DOHH2 (cell line): ENCODE measurements around the gene DSC3.
"Not testable (repeated sequence)": the region's sequence is repeated elsewhere in the genome, so short reads cannot be mapped to it uniquely, and the experiment has no call there.

Source experiments
- H3F3A ChIP-seq: fragments of 200-600 bp; sonication (generic), shearing (Covaris generic); 2 replicates; pipeline ENCODE4 v1.6.0; 2016; ENCODE audit warnings: antibody characterized with exemption, mild to moderate bottlenecking; ENCODE audit not compliant: control insufficient read depth, insufficient read depth
- H3K27ac ChIP-seq: fragments of 200-600 bp; sonication (generic); 2 replicates; pipeline ENCODE4 v1.5.1; 2014; ENCODE audit warnings: low read depth, mild to moderate bottlenecking, low read length, moderate library complexity
- H3K27me3 ChIP-seq: fragments of 200-600 bp; sonication (generic); 2 replicates; pipeline ENCODE4 v1.6.1; 2014; ENCODE audit warnings: mild to moderate bottlenecking, low read length, mixed read lengths; ENCODE audit not compliant: control insufficient read depth
- H3K36me3 ChIP-seq: fragments of 200-600 bp; sonication (generic); 2 replicates; pipeline ENCODE4 v1.6.1; 2014; ENCODE audit warnings: mild to moderate bottlenecking, low read length, moderate library complexity, mixed read lengths; ENCODE audit not compliant: control insufficient read depth
- H3K4me1 ChIP-seq: fragments of 200-600 bp; sonication (generic); 2 replicates; pipeline ENCODE4 v1.6.1; 2014; ENCODE audit warnings: mild to moderate bottlenecking, low read length, mixed read lengths; ENCODE audit not compliant: control insufficient read depth
- H3K4me2 ChIP-seq: fragments of 200-600 bp; sonication (generic); 2 replicates; pipeline ENCODE4 v1.6.0; 2014; ENCODE audit warnings: mild to moderate bottlenecking, low read length, moderate library complexity
- H3K4me3 ChIP-seq: fragments of 200-600 bp; sonication (generic); 2 replicates; pipeline ENCODE4 v1.5.1; 2014; ENCODE audit warnings: mild to moderate bottlenecking, low read length, mixed read lengths
- H3K79me2 ChIP-seq: fragments of 200-600 bp; sonication (generic); 2 replicates; pipeline ENCODE4 v1.6.1; 2014; ENCODE audit warnings: mild to moderate bottlenecking, low read length, mixed read lengths; ENCODE audit not compliant: control insufficient read depth
- H3K9me2 ChIP-seq: fragments of 200-600 bp; sonication (generic); replicated peaks from 2 replicates; pipeline ENCODE4 v1.6.1; 2014; ENCODE audit warnings: mild to moderate bottlenecking, low read length, mixed read lengths; ENCODE audit not compliant: control insufficient read depth
- H3K9me3 ChIP-seq: fragments of 200-600 bp; sonication (generic); 2 replicates; pipeline ENCODE4 v1.6.1; 2014; ENCODE audit warnings: antibody characterized with exemption, low read length, mixed read lengths; ENCODE audit not compliant: control insufficient read depth, insufficient read depth
- H4K20me1 ChIP-seq: fragments of 200-600 bp; sonication (generic); 2 replicates; pipeline ENCODE4 v1.6.0; 2014; ENCODE audit warnings: low read depth, mild to moderate bottlenecking, antibody characterized with exemption, low read length, moderate library complexity; ENCODE audit not compliant: control insufficient read depth, insufficient read depth
- EZH2phosphoT487 ChIP-seq: fragments of 200-600 bp; sonication (generic); IDR thresholded peaks from 2 replicates; pipeline ENCODE4 v1.6.1; 2017; ENCODE audit warnings: borderline replicate concordance, mild to moderate bottlenecking, antibody characterized with exemption, low read length, moderate library complexity, mixed read lengths
- TF ChIP-seq, protein P1 (sequence below): fragments of 200-600 bp; sonication (generic); IDR thresholded peaks from one replicate; pipeline ENCODE4 v1.5.1; 2014; ENCODE audit warnings: antibody characterized with exemption, mild to moderate bottlenecking, low read depth, low read length; ENCODE audit not compliant: poor library complexity, severe bottlenecking

DSC3 gene

DNA sequence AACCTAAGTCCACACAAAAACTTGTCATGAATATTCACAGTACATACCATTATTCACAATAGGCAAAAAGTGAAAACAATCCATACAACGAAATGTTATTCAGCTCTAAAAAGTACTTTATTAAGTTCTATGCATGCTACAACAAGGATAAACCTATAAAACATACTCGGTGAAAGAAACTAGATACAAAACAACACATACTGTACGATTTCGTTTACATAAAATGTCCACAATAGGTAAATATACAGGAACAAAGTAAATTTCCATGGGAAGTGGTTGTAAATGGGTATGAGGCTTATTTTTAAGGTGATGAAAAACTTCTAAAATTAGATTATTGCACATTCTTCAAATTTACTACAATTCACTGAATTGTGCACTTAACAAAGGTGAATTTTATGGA lies 8.0 kb downstream of the DSC3 start:
- Histone ChIP-seq H3K9me2 (no peaks in the 10 kb centered on the region), H3K79me2 (no peaks in the 10 kb centered on the region), H3K9me3 (no peaks in the 10 kb centered on the region), H3K4me1 (no peaks in the 10 kb centered on the region), H3K27ac (no peak overlapping the region), H4K20me1 (no peaks in the 10 kb centered on the region), H3K4me2 (no peak overlapping the region), H3K27me3 (no peaks in the 10 kb centered on the region), H3F3A (no peaks in the 10 kb centered on the region), H3K4me3 (no peak overlapping the region), H3K36me3 (no peaks in the 10 kb centered on the region)
- no peak for TF ChIP-seq EZH2phosphoT487

DNA sequence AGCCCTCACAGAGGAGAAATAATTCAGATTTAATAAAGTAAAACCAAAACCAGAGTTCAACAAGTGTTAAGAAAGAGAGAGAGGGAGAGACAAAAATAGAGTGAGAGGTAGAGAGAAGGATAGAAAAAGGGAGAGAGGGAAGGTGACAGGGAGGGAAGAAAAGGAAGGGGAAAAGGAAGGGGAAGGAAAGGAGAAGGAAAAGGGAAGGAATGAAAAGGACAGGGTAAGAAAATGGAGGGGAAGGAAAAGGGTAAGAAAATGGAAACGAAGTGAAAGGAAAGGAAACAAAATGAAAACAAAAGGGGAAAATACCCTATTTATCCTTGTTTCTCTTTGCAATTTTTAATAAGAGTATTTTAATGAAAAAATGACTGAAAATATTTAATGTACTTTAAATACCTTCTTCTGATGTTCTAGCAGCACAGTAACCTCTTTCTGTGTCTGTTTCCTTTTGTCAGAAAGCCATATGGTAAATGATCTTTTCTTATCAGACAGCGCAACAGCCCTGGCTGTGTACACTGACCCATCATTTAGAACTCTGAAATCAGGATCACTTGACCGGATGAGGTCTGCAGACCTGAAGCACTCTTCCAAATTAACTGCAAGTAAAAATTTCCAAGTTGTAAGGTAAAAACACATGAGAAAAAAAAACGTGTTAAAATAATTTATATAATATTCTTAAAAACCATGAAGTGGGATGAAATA lies 11.8 kb downstream of the DSC3 start:
- H3K9me3 ChIP-seq: no peaks in the 10 kb centered on the region
- no peaks in the 10 kb centered on the region for H3F3A ChIP-seq
- no peaks in the 10 kb centered on the region for H3K36me3 ChIP-seq
- no peak overlapping the region for H3K27ac ChIP-seq
- H3K27me3 ChIP-seq: no peaks in the 10 kb centered on the region
- H4K20me1 ChIP-seq: no peaks in the 10 kb centered on the region
- no peak for TF ChIP-seq EZH2phosphoT487
- TF ChIP-seq, protein P1, sequence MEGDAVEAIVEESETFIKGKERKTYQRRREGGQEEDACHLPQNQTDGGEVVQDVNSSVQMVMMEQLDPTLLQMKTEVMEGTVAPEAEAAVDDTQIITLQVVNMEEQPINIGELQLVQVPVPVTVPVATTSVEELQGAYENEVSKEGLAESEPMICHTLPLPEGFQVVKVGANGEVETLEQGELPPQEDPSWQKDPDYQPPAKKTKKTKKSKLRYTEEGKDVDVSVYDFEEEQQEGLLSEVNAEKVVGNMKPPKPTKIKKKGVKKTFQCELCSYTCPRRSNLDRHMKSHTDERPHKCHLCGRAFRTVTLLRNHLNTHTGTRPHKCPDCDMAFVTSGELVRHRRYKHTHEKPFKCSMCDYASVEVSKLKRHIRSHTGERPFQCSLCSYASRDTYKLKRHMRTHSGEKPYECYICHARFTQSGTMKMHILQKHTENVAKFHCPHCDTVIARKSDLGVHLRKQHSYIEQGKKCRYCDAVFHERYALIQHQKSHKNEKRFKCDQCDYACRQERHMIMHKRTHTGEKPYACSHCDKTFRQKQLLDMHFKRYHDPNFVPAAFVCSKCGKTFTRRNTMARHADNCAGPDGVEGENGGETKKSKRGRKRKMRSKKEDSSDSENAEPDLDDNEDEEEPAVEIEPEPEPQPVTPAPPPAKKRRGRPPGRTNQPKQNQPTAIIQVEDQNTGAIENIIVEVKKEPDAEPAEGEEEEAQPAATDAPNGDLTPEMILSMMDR: no peak
- no peak overlapping the region for H3K4me2 ChIP-seq
- H3K4me3 ChIP-seq: no peak overlapping the region
- H3K4me1 ChIP-seq: no peaks in the 10 kb centered on the region
- no peaks in the 10 kb centered on the region for H3K9me2 ChIP-seq
- H3K79me2 ChIP-seq: no peaks in the 10 kb centered on the region

DNA sequence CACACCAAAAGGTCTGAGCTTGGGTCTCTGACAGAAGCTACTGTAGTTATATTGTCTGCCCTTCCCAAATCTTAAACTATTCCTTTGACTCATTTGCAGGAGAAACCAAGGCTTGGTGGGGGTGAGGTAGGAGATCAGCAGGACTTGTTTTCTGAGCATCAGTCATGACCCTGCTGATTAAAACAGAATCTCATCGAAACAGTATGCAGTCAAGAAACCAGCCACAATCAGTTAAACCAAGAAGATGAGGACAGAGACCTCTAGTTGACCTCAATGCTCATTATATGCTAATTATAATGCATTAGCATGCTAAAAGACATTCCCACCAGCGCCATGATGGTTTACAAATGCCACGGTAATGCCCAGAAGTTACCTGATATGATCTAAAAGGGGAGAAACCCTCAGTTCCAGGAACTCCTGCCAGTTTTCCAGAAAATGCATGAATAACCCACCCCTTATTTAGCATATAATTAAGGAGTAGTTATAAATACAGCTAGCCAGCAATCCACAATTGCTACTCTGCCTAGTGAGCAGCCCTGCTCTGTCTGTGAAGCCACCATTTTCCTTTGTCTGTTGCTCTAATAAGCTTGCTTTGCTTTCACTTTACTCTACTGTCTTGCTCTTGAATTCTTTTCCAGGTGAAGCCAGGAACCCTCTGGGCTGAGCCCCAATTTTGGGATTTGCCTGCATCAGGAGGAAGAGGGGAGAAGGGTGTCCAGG lies 26.7 kb downstream of the DSC3 start:
- no peaks in the 10 kb centered on the region for H4K20me1 ChIP-seq
- no peaks in the 10 kb centered on the region for H3K9me2 ChIP-seq
- H3K4me2 ChIP-seq: no peak overlapping the region
- H3K4me3 ChIP-seq: no peak overlapping the region
- no peaks in the 10 kb centered on the region for H3K36me3 ChIP-seq
- H3K27me3 ChIP-seq: no peaks in the 10 kb centered on the region
- H3K27ac ChIP-seq: no peak overlapping the region
- no peaks in the 10 kb centered on the region for H3F3A ChIP-seq
- H3K9me3 ChIP-seq: no peaks in the 10 kb centered on the region
- no peaks in the 10 kb centered on the region for H3K4me1 ChIP-seq
- TF ChIP-seq, protein P1: no peak
- TF ChIP-seq EZH2phosphoT487: no peak
- no peaks in the 10 kb centered on the region for H3K79me2 ChIP-seq

DNA sequence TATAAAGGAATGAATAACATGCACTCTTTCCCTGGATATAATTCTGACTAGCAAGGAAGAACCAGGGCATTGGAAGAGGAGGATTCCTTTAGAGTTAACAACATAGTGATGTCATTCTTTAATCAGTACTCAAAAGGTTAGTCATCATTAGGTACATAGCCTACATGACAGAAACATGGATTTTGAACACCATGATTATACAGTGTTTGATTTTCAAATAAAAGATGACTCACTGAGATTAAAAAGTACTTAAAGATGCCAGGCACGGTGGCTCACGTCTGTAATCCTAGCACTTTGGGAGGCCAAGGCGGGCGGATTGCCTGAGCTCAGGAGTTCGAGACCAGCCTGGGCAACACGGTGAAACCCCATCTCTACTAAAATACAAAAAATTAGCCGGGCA lies 31.1 kb downstream of the DSC3 start:
- not testable (repeated sequence) for H3K27me3 ChIP-seq, H3K9me2 ChIP-seq, H3K27ac ChIP-seq, H3K4me2 ChIP-seq, H3K9me3 ChIP-seq, H3K79me2 ChIP-seq, H3K36me3 ChIP-seq, H4K20me1 ChIP-seq, H3K4me1 ChIP-seq, H3F3A ChIP-seq, H3K4me3 ChIP-seq
